HG03025 (cell line): ENCODE data around the gene KIZ.
"Not testable (repeated sequence)": the region's sequence is repeated elsewhere in the genome, so short reads cannot be mapped to it uniquely, and the experiment has no call there.

ENCODE experiments used
- ATAC-seq: cut with Tn5 transposase; IDR thresholded peaks from one replicate; pipeline ENCODE4 v1.9.1; 2021; ENCODE audit warnings: mild to moderate bottlenecking, moderate library complexity; ENCODE audit not compliant: unreplicated experiment, low FRiP score

The KIZ gene

DNA sequence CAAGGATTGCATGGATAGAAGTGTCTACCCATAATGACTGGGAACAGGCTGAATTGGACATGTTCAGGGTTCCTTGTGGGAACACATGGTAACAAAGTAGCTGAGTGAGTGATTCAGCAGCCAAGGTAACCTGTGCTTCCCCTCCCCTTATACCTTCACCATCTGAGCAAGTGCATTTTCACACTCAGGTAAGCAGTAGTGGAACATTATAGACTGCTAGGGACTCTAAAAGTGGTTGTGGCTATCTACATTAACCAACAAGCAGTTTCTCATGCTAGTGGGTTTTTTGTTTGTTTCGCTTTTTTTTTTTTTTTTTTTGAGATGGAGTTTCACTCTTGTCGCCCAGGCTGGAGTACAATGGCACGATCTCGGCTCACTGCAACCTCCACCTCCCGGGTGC, 41.4 kb downstream of the KIZ start:
- ATAC-seq = no peak

GRCh38 chr20:21168061-21168460, 42.2 kb downstream of the KIZ start:
- ATAC-seq = not testable (repeated sequence)

- ATAC-seq = no peak
Measured at GRCh38 chr20:21172626-21173025, 46.7 kb downstream of the KIZ start.

- ATAC-seq = no peak
Measured at GRCh38 chr20:21173485-21173884, 47.6 kb downstream of the KIZ start.

DNA sequence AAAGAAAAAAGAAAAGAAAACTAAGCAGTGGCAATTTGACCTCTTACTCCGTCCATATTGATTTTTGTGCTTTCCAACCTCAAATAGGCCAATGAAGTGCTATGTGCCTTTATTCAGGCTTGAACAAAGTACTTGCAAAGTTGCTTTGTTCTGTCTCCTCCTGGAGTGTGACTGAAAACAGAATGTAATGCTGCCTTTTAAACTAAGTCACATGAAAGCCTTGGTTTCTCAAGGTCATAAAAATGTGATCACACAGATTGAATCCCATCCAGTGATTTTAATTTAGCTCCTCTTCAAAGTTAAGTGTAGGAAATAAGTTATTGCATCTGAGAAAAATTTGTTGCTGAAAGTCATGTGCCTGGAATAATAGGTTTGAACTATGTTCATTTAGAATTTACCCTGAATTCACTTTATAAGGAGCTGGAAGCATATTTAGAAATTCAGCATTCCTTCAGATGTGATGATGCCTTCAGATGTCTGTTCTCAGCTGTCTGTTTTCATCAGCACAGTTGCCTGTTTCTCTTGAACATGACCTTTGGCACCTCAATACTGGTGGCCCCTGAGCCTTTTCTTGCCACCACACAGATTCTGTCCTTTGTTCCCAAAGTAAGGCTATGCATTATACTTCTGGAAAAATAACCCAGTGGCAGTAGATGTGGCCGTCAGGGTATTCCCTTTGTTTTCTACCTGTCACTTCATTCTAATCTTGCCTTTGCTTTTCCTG, 48.8 kb downstream of the KIZ start:
- ATAC-seq = no peak

DNA sequence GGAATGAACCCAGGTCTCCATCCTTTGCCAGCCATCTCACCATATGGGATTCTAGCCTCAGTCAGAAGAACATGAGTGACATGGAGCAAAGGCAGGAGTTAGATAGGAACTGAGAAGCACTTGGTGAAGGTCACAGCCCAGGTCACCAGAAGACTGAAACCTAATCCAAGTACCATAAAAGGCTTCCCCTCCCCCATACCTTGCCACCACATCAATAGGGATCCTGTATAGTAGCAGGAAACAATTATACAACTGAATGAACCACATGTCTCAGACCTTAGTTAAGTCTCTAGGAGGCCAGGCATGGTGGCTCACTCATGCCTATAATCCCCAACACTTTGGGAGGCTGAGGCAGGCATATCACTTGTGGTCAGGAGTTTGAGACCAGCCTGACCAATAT, 49.6 kb downstream of the KIZ start:
- ATAC-seq = no peak

DNA sequence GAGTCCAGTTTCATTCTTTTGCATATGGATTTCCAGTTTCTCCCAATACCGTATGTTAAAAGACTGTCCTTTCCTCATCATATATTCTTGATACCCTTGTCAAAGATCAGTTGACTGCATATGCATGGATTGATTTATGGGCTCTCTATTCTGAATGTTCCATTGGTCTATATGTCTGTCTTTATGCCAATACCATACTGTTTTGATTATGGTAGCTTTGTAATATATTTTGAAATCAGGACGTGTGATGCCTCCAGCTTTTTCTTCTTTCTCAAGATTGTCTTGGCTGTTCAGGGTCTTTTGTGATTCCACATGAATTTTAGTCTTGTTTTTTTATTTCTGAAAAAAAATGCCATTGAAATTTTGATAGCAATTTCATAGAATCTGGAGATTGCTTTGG, 51.9 kb downstream of the KIZ start:
- ATAC-seq = no peak

DNA sequence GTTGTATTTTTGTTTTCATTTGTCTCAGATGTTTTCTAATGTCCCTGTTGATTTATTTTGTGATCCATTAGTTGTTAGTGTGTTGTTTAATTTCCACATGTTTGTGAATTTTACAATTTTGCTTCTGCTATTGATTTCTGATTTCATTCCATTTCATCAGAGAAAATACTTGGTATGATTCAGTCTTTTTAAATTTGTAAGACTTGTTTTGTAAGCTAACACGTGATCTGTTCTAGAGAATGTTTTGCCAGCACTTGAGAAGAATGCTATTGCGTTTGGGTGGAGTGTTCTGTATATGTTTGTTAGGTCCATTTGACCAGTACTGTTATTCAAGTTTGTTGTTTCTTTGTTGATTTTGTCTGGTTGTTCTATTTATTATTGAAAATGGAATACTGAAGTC, 53.9 kb downstream of the KIZ start:
- no peak for ATAC-seq

DNA sequence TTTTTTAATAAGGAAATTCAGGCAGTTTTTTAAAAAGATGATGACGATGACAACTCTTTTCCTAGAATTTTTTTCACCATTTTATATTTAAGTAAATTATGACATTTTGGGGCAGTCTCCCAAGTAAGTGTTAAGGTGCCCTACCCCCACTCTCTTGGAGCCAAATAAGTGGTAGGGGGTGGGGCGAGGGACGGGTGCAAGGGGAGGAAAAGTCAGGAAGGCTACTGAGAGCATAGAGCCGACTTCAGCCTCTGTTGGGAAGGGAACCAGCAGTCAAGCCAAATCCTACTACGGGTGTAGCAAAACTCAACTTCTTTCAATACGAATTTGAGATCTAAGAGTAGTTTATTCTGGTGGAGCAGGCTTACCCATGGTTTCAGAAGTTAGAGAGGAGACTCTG, 54.4 kb downstream of the KIZ start:
- no peak for ATAC-seq

DNA sequence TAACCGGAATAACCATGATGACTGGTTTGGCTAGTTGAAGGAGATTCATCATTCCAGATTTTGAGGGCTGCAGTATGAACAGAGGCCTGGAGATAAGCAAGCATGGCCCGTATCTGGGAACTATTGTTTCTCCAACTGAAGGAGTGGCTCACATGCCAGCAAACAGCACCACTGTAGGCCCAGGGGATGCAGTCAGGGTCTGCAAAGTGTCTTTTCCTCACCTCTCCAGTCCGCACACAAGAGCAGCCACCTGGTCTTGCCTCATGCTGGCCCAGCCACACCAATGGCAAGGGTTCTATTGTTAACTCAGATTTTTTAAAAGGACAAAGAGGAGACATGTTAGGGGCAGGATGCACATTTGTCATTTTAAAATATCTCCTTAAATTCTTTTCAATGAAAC, 55.1 kb downstream of the KIZ start:
- ATAC-seq = no peak

- no peak for ATAC-seq
Measured at GRCh38 chr20:21182832-21183563, 57.1 kb downstream of the KIZ start.

- no peak for ATAC-seq
Measured at GRCh38 chr20:21183722-21184121, 57.8 kb downstream of the KIZ start.

- ATAC-seq = no peak
Measured at GRCh38 chr20:21184819-21185218, 58.9 kb downstream of the KIZ start.

- no peak for ATAC-seq
Measured at GRCh38 chr20:21185849-21186248, 60.0 kb downstream of the KIZ start.

- no peak for ATAC-seq
Measured at GRCh38 chr20:21189761-21190523, 64.1 kb downstream of the KIZ start.

GRCh38 chr20:21190869-21191268, 65.0 kb downstream of the KIZ start:
- ATAC-seq = no peak

DNA sequence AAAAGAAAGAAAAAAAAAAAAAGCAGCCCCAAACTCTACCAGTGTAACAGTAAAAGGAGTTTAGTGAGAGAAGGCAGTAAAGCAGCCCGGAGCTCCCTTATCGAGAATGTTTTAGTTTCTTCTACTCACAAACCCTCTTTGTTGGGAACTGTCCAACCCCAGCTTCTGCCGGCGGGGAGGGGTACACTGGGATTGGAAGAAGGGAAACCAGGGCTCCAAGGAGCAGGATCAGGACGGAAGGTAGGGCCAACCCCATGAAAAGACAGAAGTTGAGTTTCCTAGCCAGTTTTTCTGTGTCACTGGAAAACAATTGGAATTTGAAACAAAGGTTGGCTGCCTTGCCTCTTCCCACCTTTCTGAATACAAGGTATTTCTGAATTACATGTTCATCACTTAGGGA, 66.0 kb downstream of the KIZ start:
- no peak for ATAC-seq

GRCh38 chr20:21202259-21202658, 76.4 kb downstream of the KIZ start:
- no peak for ATAC-seq

GRCh38 chr20:21203088-21203656, 77.3 kb downstream of the KIZ start:
- no peak for ATAC-seq

- no peak for ATAC-seq
Measured at GRCh38 chr20:21206584-21206983, 80.7 kb downstream of the KIZ start.

DNA sequence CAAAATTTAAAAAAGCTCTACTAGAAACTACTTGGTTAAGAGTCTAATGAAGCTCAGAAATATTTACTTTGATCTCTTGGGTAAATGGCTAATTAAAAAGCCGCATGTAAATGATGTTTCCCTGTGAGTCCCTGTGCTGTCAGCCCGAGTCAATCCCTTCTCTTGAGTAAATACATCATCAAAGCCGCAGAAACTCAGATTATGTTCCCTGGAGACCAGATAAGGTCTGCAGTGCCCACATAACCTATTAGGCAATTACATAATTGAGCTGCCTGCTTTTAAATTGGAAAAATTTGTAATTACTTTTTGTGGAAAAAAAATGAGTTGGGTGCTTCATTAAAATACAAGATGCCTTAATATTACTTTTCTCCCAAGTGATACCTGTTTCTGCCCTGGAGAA, 83.1 kb downstream of the KIZ start:
- ATAC-seq = no peak
